Smooth muscle cell (in vitro differentiated cells): ENCODE measurements around the gene ELAVL1. TPM values are rescaled to one million over a fixed set of nuclear protein-coding genes. Genes with fewer than 3 reads are reported as not detected.

Experiments
- DNase-seq: peaks from one replicate; lab custom pipeline; 2025; ENCODE audit not compliant: unreplicated experiment; lab: John Stamatoyannopoulos, UW
- H2AFZ ChIP-seq: fragments of 200-600 bp; sonication (generic); 2 replicates; pipeline ENCODE4 v1.6.0; 2016; ENCODE audit warnings: antibody characterized with exemption, low read depth, mild to moderate bottlenecking
- H3F3A ChIP-seq: fragments of 200-600 bp; sonication (generic); 2 replicates; pipeline ENCODE4 v1.6.0; 2017; ENCODE audit warnings: antibody characterized with exemption, low read depth
- H3K27ac ChIP-seq: fragments of 200-600 bp; sonication (generic); 2 replicates; pipeline ENCODE4 v1.5.1; 2016; ENCODE audit warnings: low read depth, mild to moderate bottlenecking
- H3K27me3 ChIP-seq: fragments of 200-600 bp; sonication (generic); 2 replicates; pipeline ENCODE4 v1.6.1; 2016; ENCODE audit warnings: low read depth, mild to moderate bottlenecking
- H3K36me3 ChIP-seq: fragments of 200-600 bp; sonication (generic); 2 replicates; pipeline ENCODE4 v1.5.1; 2016; ENCODE audit warnings: low read depth
- H3K4me1 ChIP-seq: fragments of 200-600 bp; sonication (generic); 2 replicates; pipeline ENCODE4 v1.5.1; 2016; ENCODE audit warnings: low read depth
- H3K4me2 ChIP-seq: fragments of 200-600 bp; sonication (generic); 2 replicates; pipeline ENCODE4 v1.6.0; 2016; ENCODE audit warnings: mild to moderate bottlenecking
- H3K4me3 ChIP-seq: fragments of 200-600 bp; sonication (generic); 2 replicates; pipeline ENCODE4 v1.5.1; 2016; ENCODE audit warnings: mild to moderate bottlenecking
- H3K79me2 ChIP-seq: fragments of 200-600 bp; sonication (generic); 2 replicates; pipeline ENCODE4 v1.6.0; 2016; ENCODE audit warnings: low read depth, mild to moderate bottlenecking
- H3K9ac ChIP-seq: fragments of 200-600 bp; sonication (generic); 2 replicates; pipeline ENCODE4 v1.6.0; 2016; ENCODE audit warnings: low read depth
- H3K9me3 ChIP-seq: fragments of 200-600 bp; sonication (generic); replicated peaks from 2 replicates; pipeline ENCODE4 v1.5.1; 2016; ENCODE audit warnings: low read depth
- H4K20me1 ChIP-seq: fragments of 200-600 bp; sonication (generic); 2 replicates; pipeline ENCODE4 v1.6.0; 2016; ENCODE audit warnings: low read depth
- WGBS: methylation state at CpG from one replicate; pipeline ENCODE4 v1.1.7; 2016; ENCODE audit warnings: low lambda C conversion rate; 5-methylcytosine and 5-hydroxymethylcytosine counted together
- polyA plus RNA-seq: library from polyadenylated mRNA; unstranded; fragments of >200 nt; fragmentation: Nextera tagmentation; extraction: Ambion mirVana; gene quantifications from 2 replicates; pipeline ENCODE4 v1.2.1, GENCODE V29; 2016
- total RNA-seq: library from RNA; depleted of rRNA; stranded (reverse); fragments of >200 nt; gene quantifications from 2 replicates; pipeline ENCODE4 v1.2.3, GENCODE V29; 2014
- TF ChIP-seq, protein P1 (sequence below): fragments of 200-600 bp; sonication (generic); IDR thresholded peaks from 2 replicates; pipeline ENCODE4 v1.5.1; 2017; ENCODE audit warnings: borderline replicate concordance, mild to moderate bottlenecking, antibody characterized with exemption; ENCODE audit not compliant: insufficient read depth, poor library complexity, severe bottlenecking

ELAVL1 gene
- total and polyA plus RNA-seq, 2 experiments from 2014 or later, result 47.9 to 90.7 TPM

- H3K9ac ChIP-seq, result no peak overlapping the region
- H3K27ac ChIP-seq, result no peak overlapping the region
- H2AFZ ChIP-seq, result no peak overlapping the region
- no peaks in the 10 kb centered on the region for H4K20me1 ChIP-seq
- H3K79me2 ChIP-seq, result peaks cover 4% of the 10 kb centered on the region
- H3K4me1 ChIP-seq, result no peaks in the 10 kb centered on the region
- no peaks in the 10 kb centered on the region for H3K9me3 ChIP-seq
- H3K4me3 ChIP-seq, result no peak overlapping the region
- no peaks in the 10 kb centered on the region for H3K36me3 ChIP-seq
- no peak overlapping the region for H3K4me2 ChIP-seq
- TF ChIP-seq, protein P1, sequence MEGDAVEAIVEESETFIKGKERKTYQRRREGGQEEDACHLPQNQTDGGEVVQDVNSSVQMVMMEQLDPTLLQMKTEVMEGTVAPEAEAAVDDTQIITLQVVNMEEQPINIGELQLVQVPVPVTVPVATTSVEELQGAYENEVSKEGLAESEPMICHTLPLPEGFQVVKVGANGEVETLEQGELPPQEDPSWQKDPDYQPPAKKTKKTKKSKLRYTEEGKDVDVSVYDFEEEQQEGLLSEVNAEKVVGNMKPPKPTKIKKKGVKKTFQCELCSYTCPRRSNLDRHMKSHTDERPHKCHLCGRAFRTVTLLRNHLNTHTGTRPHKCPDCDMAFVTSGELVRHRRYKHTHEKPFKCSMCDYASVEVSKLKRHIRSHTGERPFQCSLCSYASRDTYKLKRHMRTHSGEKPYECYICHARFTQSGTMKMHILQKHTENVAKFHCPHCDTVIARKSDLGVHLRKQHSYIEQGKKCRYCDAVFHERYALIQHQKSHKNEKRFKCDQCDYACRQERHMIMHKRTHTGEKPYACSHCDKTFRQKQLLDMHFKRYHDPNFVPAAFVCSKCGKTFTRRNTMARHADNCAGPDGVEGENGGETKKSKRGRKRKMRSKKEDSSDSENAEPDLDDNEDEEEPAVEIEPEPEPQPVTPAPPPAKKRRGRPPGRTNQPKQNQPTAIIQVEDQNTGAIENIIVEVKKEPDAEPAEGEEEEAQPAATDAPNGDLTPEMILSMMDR, result peak; percentile 32
- 92% methylated on average over 14 of the region's 14 CpGs for WGBS
- no peak for DNase-seq
- H3K27me3 ChIP-seq, result no peaks in the 10 kb centered on the region
- H3F3A ChIP-seq, result peaks cover 10% of the 10 kb centered on the region
Observed at GRCh38 chr19:7933411-7933810, 72.0 kb downstream of the ELAVL1 start.

DNA sequence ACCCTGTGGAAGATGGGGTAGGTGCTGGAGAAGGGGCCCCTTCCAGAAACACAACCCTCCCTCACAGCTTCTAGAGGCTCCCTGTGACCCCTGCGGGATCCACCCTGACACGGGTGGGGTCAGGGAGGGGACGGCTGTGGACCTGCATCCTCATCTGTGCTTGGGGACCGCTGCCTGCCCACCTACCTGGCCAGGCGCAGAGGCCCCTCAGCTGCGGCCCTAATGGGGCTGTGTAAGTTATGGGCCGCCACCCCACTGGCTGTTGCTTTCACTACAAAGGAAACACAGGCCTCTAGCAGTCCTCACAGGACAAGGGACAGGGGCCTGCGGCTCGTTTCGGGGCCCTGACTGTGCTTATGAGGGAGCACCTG, 72.5 kb downstream of the ELAVL1 start:
- 96% methylated on average over 8 of the region's 10 CpGs for WGBS
- no peak overlapping the region for H3K4me2 ChIP-seq
- DNase-seq, result no peak
- H3K36me3 ChIP-seq, result no peaks in the 10 kb centered on the region
- no peaks in the 10 kb centered on the region for H4K20me1 ChIP-seq
- H3K27me3 ChIP-seq, result no peaks in the 10 kb centered on the region
- no peaks in the 10 kb centered on the region for H3K9me3 ChIP-seq
- no peaks in the 10 kb centered on the region for H3K79me2 ChIP-seq
- H3F3A ChIP-seq, result peaks cover 10% of the 10 kb centered on the region
- no peak overlapping the region for H3K4me3 ChIP-seq
- H3K4me1 ChIP-seq, result no peaks in the 10 kb centered on the region
- no peak overlapping the region for H2AFZ ChIP-seq
- no peak overlapping the region for H3K9ac ChIP-seq
- TF ChIP-seq, protein P1, result no peak
- no peak overlapping the region for H3K27ac ChIP-seq

DNA sequence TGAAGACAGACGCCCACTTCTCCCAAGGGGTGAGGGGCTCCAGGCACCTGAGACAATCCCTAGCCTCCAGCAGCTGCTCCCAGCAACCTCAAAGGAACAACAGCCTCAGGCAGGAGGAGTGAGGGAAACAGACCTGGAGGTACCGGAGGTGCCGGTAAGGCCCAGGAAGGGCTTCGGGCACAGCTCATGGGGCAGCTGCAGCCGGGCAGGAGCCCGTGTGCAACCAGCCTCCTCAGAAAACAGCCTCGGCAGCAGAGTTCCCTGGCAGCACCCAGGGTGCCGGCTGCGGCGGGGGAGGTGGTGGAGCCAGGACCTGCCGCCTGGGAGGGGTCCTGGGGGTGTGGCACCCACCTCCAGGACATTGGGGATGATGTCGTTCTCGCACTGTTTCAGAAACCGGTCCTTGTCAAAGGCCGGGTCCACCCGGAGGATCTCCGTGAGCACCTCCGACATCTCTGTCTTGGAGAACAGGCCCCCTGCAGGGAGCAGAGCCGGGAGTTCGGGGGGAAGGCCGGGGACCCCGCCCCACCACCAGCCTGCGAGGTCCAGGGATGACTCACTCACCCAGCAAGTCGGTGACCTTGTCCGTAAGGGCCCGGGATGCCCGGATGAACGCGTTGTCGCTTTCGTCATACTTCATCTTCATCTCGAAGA, 73.0 kb downstream of the ELAVL1 start:
- TF ChIP-seq, protein P1, result no peak
- Histone ChIP-seq H3K36me3 (no peaks in the 10 kb centered on the region), H3K27ac (no peak overlapping the region), H2AFZ (no peak overlapping the region), H3K9ac (no peak overlapping the region), H4K20me1 (no peaks in the 10 kb centered on the region), H3K4me3 (no peak overlapping the region), H3F3A (peaks cover 10% of the 10 kb centered on the region), H3K4me1 (no peaks in the 10 kb centered on the region), H3K27me3 (no peaks in the 10 kb centered on the region), H3K4me2 (no peak overlapping the region), H3K9me3 (no peaks in the 10 kb centered on the region), H3K79me2 (no peaks in the 10 kb centered on the region)
- DNase-seq, result no peak
- WGBS, result 94% methylated on average over 32 of the region's 32 CpGs
